ENCODE results near the gene TRAF3.
A peak's percentile ranks its signal among the peaks of the same experiment; 100 is the strongest.

The TRAF3 gene

GRCh38 chr14:102778338-102779083, 1.3 kb downstream of the TRAF3 start:
- peak; percentile 44 for DNase-seq (ENCODE audit: low read depth)

GRCh38 chr14:102779084-102779462, 1.8 kb downstream of the TRAF3 start:
- DNase-seq (ENCODE audit: low read depth), result no peak

- DNase-seq (ENCODE audit: low read depth), result no peak
Observed at GRCh38 chr14:102779574-102780315, 2.5 kb downstream of the TRAF3 start.

- DNase-seq (ENCODE audit: low read depth), result no peak
Observed at GRCh38 chr14:102781063-102781462, 3.8 kb downstream of the TRAF3 start.

- DNase-seq (ENCODE audit: low read depth), result no peak
Observed at GRCh38 chr14:102782974-102783373, 5.7 kb downstream of the TRAF3 start.

GRCh38 chr14:102784892-102785594, 7.8 kb downstream of the TRAF3 start:
- DNase-seq (ENCODE audit: low read depth), result no peak

- DNase-seq (ENCODE audit: low read depth), result no peak
Observed at GRCh38 chr14:102785595-102785963, 8.3 kb downstream of the TRAF3 start.

- DNase-seq (ENCODE audit: low read depth), result no peak
Observed at GRCh38 chr14:102786768-102787167, 9.5 kb downstream of the TRAF3 start.

- DNase-seq (ENCODE audit: low read depth), result no peak
Observed at GRCh38 chr14:102789349-102789748, 12.1 kb downstream of the TRAF3 start.

GRCh38 chr14:102793531-102794328, 16.5 kb downstream of the TRAF3 start:
- no peak for DNase-seq (ENCODE audit: low read depth)

- DNase-seq (ENCODE audit: low read depth), result peak; percentile 72
Observed at GRCh38 chr14:102795060-102795925, 18.0 kb downstream of the TRAF3 start.

GRCh38 chr14:102796661-102797190, 19.5 kb downstream of the TRAF3 start:
- no peak for DNase-seq (ENCODE audit: low read depth)

GRCh38 chr14:102798926-102799325, 21.7 kb downstream of the TRAF3 start:
- no peak for DNase-seq (ENCODE audit: low read depth)

GRCh38 chr14:102799684-102800562, 22.7 kb downstream of the TRAF3 start:
- DNase-seq (ENCODE audit: low read depth), result peak; percentile 96

- DNase-seq (ENCODE audit: low read depth), result no peak
Observed at GRCh38 chr14:102802834-102803523, 25.7 kb downstream of the TRAF3 start.

GRCh38 chr14:102804858-102805257, 27.6 kb downstream of the TRAF3 start:
- no peak for DNase-seq (ENCODE audit: low read depth)

GRCh38 chr14:102805371-102805891, 28.2 kb downstream of the TRAF3 start:
- no peak for DNase-seq (ENCODE audit: low read depth)

- DNase-seq (ENCODE audit: low read depth), result no peak
Observed at GRCh38 chr14:102805941-102806340, 28.7 kb downstream of the TRAF3 start.

GRCh38 chr14:102806447-102806846, 29.2 kb downstream of the TRAF3 start:
- DNase-seq (ENCODE audit: low read depth), result no peak

Data from fibroblast of gingiva (primary cell).